NCI-H146 treated with DMSO at 0.1 percent for 48 hours (cell line): Measurements from ENCODE around the gene KCNK16.
"Not testable (repeated sequence)": the region's sequence is repeated elsewhere in the genome, so short reads cannot be mapped to it uniquely, and the experiment has no call there.

Source experiments
- DNase-seq: peaks from one replicate; lab custom pipeline; 2025; ENCODE audit not compliant: unreplicated experiment; lab: John Stamatoyannopoulos, UW

KCNK16 gene

GRCh38 chr6:39312912-39313525 is 9.5 kb downstream of the KCNK16 start:
- DNase-seq: peak; percentile 67

DNA sequence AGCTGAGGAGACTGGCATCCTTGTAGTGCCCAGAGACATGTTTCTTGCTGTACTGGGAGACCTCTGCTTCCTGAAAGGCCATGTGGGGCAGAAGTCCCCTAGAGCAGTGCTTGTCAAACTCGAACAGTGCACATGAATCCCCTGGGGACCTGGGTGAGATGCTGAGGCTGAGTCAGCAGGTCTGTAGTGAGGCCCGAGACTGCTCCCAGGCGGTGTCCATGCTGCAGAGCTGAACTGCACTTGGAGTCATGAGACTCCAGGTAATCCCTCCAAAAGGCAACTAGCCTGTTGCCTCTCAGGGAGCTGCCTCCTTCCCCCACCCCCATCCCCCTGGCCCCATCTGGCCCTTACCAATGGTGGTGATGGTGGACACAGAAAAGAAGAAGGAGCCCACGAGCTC is 12.0 kb downstream of the KCNK16 start:
- DNase-seq: no peak

- DNase-seq: peak; percentile 68
Observed at GRCh38 chr6:39309942-39310531, 12.5 kb downstream of the KCNK16 start.

GRCh38 chr6:39307462-39307861 is 15.0 kb downstream of the KCNK16 start:
- DNase-seq: no peak

- DNase-seq: no peak
Observed at GRCh38 chr6:39304951-39305350, 17.6 kb downstream of the KCNK16 start.

GRCh38 chr6:39303425-39304153 is 18.9 kb downstream of the KCNK16 start:
- no peak for DNase-seq

- DNase-seq: peak; percentile 66
Observed at GRCh38 chr6:39302669-39303424, 19.7 kb downstream of the KCNK16 start.

GRCh38 chr6:39302011-39302410 is 20.5 kb downstream of the KCNK16 start:
- DNase-seq: no peak

DNA sequence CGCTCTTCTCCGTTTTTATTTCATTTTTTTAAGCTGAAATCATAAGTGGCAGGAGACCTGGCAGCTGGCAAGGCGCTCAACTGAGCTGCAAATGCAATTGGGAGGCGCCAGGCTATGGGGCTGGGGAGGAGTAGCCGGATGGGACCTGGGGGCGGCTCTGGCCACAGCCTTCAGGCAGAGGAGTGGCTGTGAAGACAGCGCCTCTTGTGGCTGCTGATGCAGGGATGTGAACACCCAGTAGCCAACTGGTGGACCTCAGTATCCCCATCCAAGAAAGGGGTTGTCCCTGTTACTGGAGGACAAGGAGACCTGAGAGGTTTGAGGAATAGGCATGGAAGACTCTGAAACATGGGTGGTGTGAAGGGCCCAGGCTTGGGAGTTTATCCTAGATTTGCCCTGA is 20.9 kb downstream of the KCNK16 start:
- no peak for DNase-seq

- no peak for DNase-seq
Observed at GRCh38 chr6:39300739-39301138, 21.8 kb downstream of the KCNK16 start.

DNA sequence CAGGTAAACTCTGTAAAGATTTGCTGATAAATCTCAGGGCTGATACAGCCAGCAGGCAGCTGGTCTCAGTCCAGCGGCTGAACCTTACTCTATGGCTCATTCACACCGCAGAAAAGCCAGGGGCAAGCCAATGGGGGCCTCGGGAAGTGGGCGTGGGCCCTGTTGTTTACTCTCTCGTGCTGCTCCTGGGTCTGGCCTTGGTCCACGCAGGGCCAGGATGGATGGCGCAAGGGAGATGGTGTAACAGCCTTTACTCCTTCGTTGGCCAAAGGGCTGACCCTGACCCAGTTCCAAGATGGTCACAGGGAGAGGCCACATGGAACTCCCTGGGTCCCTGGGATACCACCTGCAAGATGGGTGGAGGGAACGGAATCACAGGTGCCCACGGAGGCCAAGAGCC is 24.4 kb downstream of the KCNK16 start:
- no peak for DNase-seq

GRCh38 chr6:39296745-39297640 is 25.5 kb downstream of the KCNK16 start:
- DNase-seq: no peak

GRCh38 chr6:39295611-39296011 is 26.9 kb downstream of the KCNK16 start:
- no peak for DNase-seq

- no peak for DNase-seq
Observed at GRCh38 chr6:39294899-39295298, 27.6 kb downstream of the KCNK16 start.

GRCh38 chr6:39294133-39294532 is 28.4 kb downstream of the KCNK16 start:
- no peak for DNase-seq

DNA sequence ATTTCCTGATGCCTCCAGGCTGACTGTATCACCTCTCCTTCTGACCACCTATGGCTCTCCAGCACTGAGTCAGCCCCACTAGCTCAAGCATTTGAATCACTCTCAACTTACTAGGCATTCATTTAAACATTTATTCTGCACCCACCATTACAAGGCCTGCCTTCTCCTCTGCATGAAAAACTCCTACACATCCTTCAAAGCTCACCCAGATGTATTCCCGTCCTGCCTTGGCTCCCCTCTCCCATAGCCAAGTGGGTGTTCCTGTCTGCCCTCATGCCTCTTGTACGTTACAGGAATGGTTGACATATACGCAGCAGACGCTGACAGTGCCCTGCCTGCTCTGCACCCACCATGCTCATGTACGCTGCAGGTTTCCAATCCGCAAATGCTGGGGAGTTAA is 29.9 kb downstream of the KCNK16 start:
- DNase-seq: no peak

- no peak for DNase-seq
Observed at GRCh38 chr6:39289490-39289889, 33.0 kb downstream of the KCNK16 start.

GRCh38 chr6:39287601-39288000 is 34.9 kb downstream of the KCNK16 start:
- no peak for DNase-seq

- DNase-seq: not testable (repeated sequence)
Observed at GRCh38 chr6:39286596-39286995, 35.9 kb downstream of the KCNK16 start.

GRCh38 chr6:39282774-39283173 is 39.7 kb downstream of the KCNK16 start:
- no peak for DNase-seq
